Kidney tubule cell (primary cell): ENCODE data around the gene REL.

Experiments used
- DNase-seq: peaks from one replicate; pipeline ENCODE4 v3.0.0-alpha.2; 2018; ENCODE audit warnings: low spot score

The REL gene

DNA sequence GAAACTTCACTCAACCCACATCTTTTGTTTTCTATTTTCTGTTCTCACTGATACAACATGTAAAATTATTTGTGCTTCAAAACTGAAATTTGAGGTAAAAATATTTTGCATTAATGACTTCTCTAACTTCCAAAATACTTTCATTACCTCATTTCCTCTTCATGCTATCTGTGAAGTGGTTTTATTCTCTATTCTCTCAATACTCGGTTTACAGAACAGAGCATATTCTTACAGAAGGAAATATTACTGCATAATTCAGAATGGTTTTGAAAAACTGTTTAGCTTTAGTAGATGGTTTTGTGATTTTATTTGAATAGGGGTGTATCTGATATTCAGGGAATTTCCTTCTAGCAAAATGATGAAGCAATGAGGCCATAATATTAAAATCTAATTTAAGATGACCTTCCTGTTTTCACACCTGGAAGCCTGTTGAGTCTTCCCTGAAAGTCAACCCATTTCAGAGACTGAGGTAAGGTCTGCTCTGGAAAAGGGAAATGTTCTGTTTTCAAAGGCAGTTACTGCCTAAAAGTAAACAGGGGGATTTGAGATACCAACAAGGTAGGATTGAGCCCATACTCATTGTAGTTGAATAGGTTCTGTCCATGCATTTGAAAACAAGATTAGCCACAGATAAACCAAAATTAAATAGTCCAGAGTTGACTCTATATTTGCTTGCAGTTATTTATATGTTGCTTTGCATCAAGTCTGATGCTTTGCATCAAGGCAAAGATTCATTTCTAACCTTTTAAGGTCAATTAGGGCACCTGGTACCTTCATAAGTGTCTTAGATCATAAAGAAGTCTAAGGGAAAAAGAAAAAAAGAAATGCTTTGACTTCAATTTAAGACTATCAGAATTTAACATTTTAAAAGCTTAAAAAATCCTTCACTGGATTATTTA, 85.4 kb downstream of the REL start:
- no peak for DNase-seq

DNA sequence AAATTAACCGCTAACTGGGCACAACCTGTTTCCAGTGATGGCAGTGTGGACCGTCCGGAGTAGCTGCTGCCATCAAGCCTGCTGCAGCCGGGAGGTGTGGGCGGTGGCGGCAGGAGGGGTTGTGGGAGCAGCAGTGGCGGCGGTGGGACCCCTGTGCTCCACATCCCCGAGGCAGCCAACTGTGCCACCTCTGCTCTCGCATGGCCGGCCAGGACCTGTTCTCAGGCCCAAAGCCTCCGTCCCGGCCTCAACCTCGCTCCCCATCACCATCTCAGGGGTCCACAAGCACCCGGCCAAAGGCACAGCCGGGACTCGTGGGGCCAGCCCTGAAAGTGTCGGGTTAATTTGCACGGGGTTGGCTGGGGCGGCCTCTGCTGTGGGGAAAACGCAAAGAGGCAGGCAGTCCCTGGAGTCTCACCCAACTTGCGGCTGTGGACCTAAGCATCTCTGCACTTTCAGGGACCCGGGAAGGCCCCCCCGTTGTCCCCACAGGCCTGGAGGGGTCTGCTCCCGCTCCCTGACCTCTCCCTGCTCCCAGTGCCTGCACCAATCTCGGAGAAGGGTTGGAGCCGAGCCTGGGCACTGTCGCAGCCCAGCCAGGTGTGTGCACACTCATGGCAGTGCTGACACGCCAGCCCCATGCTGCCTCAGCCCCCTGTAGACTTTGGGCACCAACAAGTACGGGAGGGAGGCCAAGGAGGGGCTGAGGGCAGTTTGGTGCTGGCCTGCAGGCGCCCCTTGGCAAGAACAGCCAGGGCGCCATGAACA, 91.7 kb downstream of the REL start:
- no peak for DNase-seq

- no peak for DNase-seq
Measured at GRCh38 chr2:60973705-60974104, 92.3 kb downstream of the REL start.

DNA sequence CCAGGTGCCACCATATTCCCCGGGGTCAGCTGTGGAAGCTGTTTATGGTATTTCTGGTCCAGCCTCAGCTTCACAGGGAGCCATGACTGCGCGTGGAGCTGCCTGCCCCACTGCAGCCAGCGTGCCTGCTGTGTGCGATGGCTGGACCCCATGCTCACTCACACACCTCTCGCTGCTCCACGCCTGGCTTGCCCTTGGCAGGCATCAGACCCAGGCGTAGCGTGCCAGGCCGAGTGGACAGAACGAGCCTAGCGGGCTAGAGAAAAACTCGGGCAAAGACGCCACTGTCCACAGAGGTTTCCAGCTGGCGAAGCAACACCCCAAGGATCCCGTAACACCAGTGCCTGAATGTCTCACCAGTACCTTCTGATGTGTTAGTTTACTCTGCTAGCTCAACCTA, 93.3 kb downstream of the REL start:
- no peak for DNase-seq
